HEK293 (cell line): ENCODE data around the gene ARL15.

Source experiments
- CTCF ChIA-PET: fragments of 350-600 bp; formaldehyde crosslinking; extraction: SDS; loops from one replicate; lab custom pipeline; 2021; ENCODE audit warnings: antibody characterized with exemption; lab: Yijun Ruan, JAX
- POLR2A ChIA-PET: fragments of 300-600 bp; formaldehyde crosslinking; extraction: SDS; loops from one replicate; lab custom pipeline; 2020; ENCODE audit warnings: antibody characterized with exemption, inconsistent platforms; lab: Yijun Ruan, JAX
- H3K27ac ChIP-seq: fragments of 200-500 bp; sonication (Bioruptor generic); 2 replicates; pipeline ENCODE4 v1.5.1; 2014; ENCODE audit warnings: low read depth, low read length, control low read depth, inconsistent platforms; ENCODE audit errors: extremely low read depth
- H3K36me3 ChIP-seq, 2 experiments: fragments of 200-500 bp in 1 of 2; sonication (Bioruptor generic) in 1 of 2; 1 replicate in 1 of 2; 2 replicates in 1 of 2; pipeline ENCODE4 v1.5.1; 2014 to 2017; ENCODE audit warnings: inconsistent platforms in 2 of 2, low read length in 2 of 2; ENCODE audit not compliant: control insufficient read depth in 2 of 2, insufficient read depth in 1 of 2
- H3K4me1 ChIP-seq: fragments of 200-500 bp; sonication (Bioruptor generic); 2 replicates; pipeline ENCODE4 v1.5.1; 2014; ENCODE audit warnings: mild to moderate bottlenecking, low read length, inconsistent platforms; ENCODE audit not compliant: control insufficient read depth, insufficient read depth
- H3K4me3 ChIP-seq: 2 replicates; pipeline ENCODE4 v1.5.1; 2011; ENCODE audit warnings: low read depth, mild to moderate bottlenecking, control low read depth, low read length, moderate library complexity
- H3K9me3 ChIP-seq: fragments of 200-500 bp; sonication (Bioruptor generic); 2 replicates; pipeline ENCODE4 v1.5.1; 2014; ENCODE audit warnings: low read depth, low read length, inconsistent platforms; ENCODE audit not compliant: control insufficient read depth, insufficient read depth
- MEIS1 ChIP-seq: sonication (generic); formaldehyde crosslinking; IDR thresholded peaks from 2 replicates; pipeline ENCODE4 v1.8.1; 2022; ENCODE audit warnings: missing genetic modification reagents, mild to moderate bottlenecking, borderline replicate concordance
- MZF1 ChIP-seq: fragments of 450-650 bp; formaldehyde crosslinking; IDR thresholded peaks from 2 replicates; pipeline ENCODE4 v1.5.1; 2017; ENCODE audit warnings: missing biosample characterization, missing genetic modification characterization, borderline replicate concordance
- OSR2 ChIP-seq: fragments of 450-650 bp; formaldehyde crosslinking; IDR thresholded peaks from 2 replicates; pipeline ENCODE4 v1.5.1; 2016; ENCODE audit warnings: missing biosample characterization, missing genetic modification characterization
- REPIN1 ChIP-seq: fragments of 450-650 bp; formaldehyde crosslinking; IDR thresholded peaks from 2 replicates; pipeline ENCODE4 v1.5.1; 2017; ENCODE audit warnings: missing biosample characterization, missing genetic modification characterization, low read depth
- SALL2 ChIP-seq: fragments of 450-650 bp; formaldehyde crosslinking; IDR thresholded peaks from 2 replicates; pipeline ENCODE4 v1.5.0; 2017; ENCODE audit warnings: missing biosample characterization, mild to moderate bottlenecking, missing genetic modification characterization, borderline replicate concordance
- SP3 ChIP-seq: fragments of 450-650 bp; formaldehyde crosslinking; IDR thresholded peaks from 2 replicates; pipeline ENCODE4 v1.5.1; 2016; ENCODE audit warnings: missing biosample characterization, missing genetic modification characterization
- ZBTB1 ChIP-seq: fragments of 450-650 bp; formaldehyde crosslinking; IDR thresholded peaks from 2 replicates; pipeline ENCODE4 v1.5.1; 2016; ENCODE audit warnings: missing biosample characterization, missing genetic modification characterization
- ZBTB17 ChIP-seq: fragments of 450-650 bp; formaldehyde crosslinking; IDR thresholded peaks from 2 replicates; pipeline ENCODE4 v1.5.1; 2016; ENCODE audit warnings: missing biosample characterization, missing genetic modification characterization
- ZBTB8A ChIP-seq: fragments of 450-650 bp; formaldehyde crosslinking; IDR thresholded peaks from 2 replicates; pipeline ENCODE4 v1.5.1; 2016; ENCODE audit warnings: missing biosample characterization, missing genetic modification characterization
- ZNF133 ChIP-seq: fragments of 450-650 bp; formaldehyde crosslinking; IDR thresholded peaks from 2 replicates; pipeline ENCODE4 v1.5.1; 2016; ENCODE audit warnings: missing biosample characterization, missing genetic modification characterization
- ZNF155 ChIP-seq: fragments of 450-650 bp; formaldehyde crosslinking; IDR thresholded peaks from 2 replicates; pipeline ENCODE4 v1.5.1; 2016; ENCODE audit warnings: missing biosample characterization, missing genetic modification characterization
- ZNF214 ChIP-seq: fragments of 450-650 bp; formaldehyde crosslinking; IDR thresholded peaks from 2 replicates; pipeline ENCODE4 v1.5.1; 2017; ENCODE audit warnings: missing biosample characterization, mild to moderate bottlenecking, missing genetic modification characterization, borderline replicate concordance
- ZNF221 ChIP-seq: fragments of 450-650 bp; formaldehyde crosslinking; IDR thresholded peaks from 2 replicates; pipeline ENCODE4 v1.5.1; 2017; ENCODE audit warnings: missing biosample characterization, missing genetic modification characterization, borderline replicate concordance
- ZNF239 ChIP-seq: fragments of 450-650 bp; formaldehyde crosslinking; IDR thresholded peaks from 2 replicates; pipeline ENCODE4 v1.5.1; 2016; ENCODE audit warnings: missing biosample characterization, missing genetic modification characterization
- ZNF302 ChIP-seq: fragments of 450-650 bp; formaldehyde crosslinking; IDR thresholded peaks from 2 replicates; pipeline ENCODE4 v1.5.1; 2016; ENCODE audit warnings: missing biosample characterization, missing genetic modification characterization, low read depth
- ZNF335 ChIP-seq: fragments of 450-650 bp; formaldehyde crosslinking; conservative IDR thresholded peaks from 2 replicates; pipeline ENCODE4 v1.5.1; 2016; ENCODE audit warnings: missing biosample characterization, missing genetic modification characterization
- ZNF354C ChIP-seq: fragments of 450-650 bp; formaldehyde crosslinking; IDR thresholded peaks from 2 replicates; pipeline ENCODE4 v1.5.1; 2016; ENCODE audit warnings: missing biosample characterization, missing genetic modification characterization, low read depth, borderline replicate concordance
- ZNF544 ChIP-seq: fragments of 450-650 bp; formaldehyde crosslinking; IDR thresholded peaks from 2 replicates; pipeline ENCODE4 v1.5.0; 2017; ENCODE audit warnings: missing biosample characterization, missing genetic modification characterization
- ZNF558 ChIP-seq: fragments of 450-650 bp; formaldehyde crosslinking; IDR thresholded peaks from 2 replicates; pipeline ENCODE4 v1.5.1; 2016; ENCODE audit warnings: missing biosample characterization, missing genetic modification characterization
- ZNF585B ChIP-seq: fragments of 450-650 bp; formaldehyde crosslinking; IDR thresholded peaks from 2 replicates; pipeline ENCODE4 v1.5.1; 2016; ENCODE audit warnings: missing biosample characterization, missing genetic modification characterization
- ZNF610 ChIP-seq: fragments of 450-650 bp; formaldehyde crosslinking; IDR thresholded peaks from 2 replicates; pipeline ENCODE4 v1.5.1; 2016; ENCODE audit warnings: missing biosample characterization, missing genetic modification characterization, borderline replicate concordance
- ZNF626 ChIP-seq: fragments of 450-650 bp; sonication (Bioruptor Pico); formaldehyde crosslinking; IDR thresholded peaks from 2 replicates; pipeline ENCODE4 v1.5.1; 2018; ENCODE audit warnings: missing biosample characterization, missing genetic modification characterization, inconsistent platforms
- ZNF701 ChIP-seq: fragments of 450-650 bp; formaldehyde crosslinking; IDR thresholded peaks from 2 replicates; pipeline ENCODE4 v1.5.1; 2016; ENCODE audit warnings: missing biosample characterization, missing genetic modification characterization
- ZNF707 ChIP-seq: fragments of 450-650 bp; formaldehyde crosslinking; IDR thresholded peaks from 2 replicates; pipeline ENCODE4 v1.5.1; 2016; ENCODE audit warnings: missing biosample characterization, missing genetic modification characterization
- ZNF843 ChIP-seq: fragments of 450-650 bp; formaldehyde crosslinking; IDR thresholded peaks from 2 replicates; pipeline ENCODE4 v1.5.1; 2016; ENCODE audit warnings: missing biosample characterization, missing genetic modification characterization
- ZXDB ChIP-seq: fragments of 450-650 bp; formaldehyde crosslinking; IDR thresholded peaks from 2 replicates; pipeline ENCODE4 v1.5.1; 2016; ENCODE audit warnings: missing biosample characterization, missing genetic modification characterization
- TF ChIP-seq, protein P1 (sequence below): fragments of 450-650 bp; formaldehyde crosslinking; conservative IDR thresholded peaks from 2 replicates; pipeline ENCODE4 v1.5.1; 2016; ENCODE audit warnings: low read depth, missing biosample characterization, missing genetic modification characterization
- TF ChIP-seq, protein P2 (sequence below): fragments of 450-650 bp; formaldehyde crosslinking; IDR thresholded peaks from 2 replicates; pipeline ENCODE4 v1.5.1; 2016; ENCODE audit warnings: missing biosample characterization, missing genetic modification characterization
- TF ChIP-seq, protein P3 (sequence below): fragments of 450-650 bp; formaldehyde crosslinking; IDR thresholded peaks from 2 replicates; pipeline ENCODE4 v1.5.1; 2017; ENCODE audit warnings: missing biosample characterization, missing genetic modification characterization
- TF ChIP-seq, protein P4 (sequence below): fragments of 450-650 bp; formaldehyde crosslinking; IDR thresholded peaks from 2 replicates; pipeline ENCODE4 v1.5.1; 2016; ENCODE audit warnings: missing biosample characterization, missing genetic modification characterization, borderline replicate concordance

Gene ARL15

DNA sequence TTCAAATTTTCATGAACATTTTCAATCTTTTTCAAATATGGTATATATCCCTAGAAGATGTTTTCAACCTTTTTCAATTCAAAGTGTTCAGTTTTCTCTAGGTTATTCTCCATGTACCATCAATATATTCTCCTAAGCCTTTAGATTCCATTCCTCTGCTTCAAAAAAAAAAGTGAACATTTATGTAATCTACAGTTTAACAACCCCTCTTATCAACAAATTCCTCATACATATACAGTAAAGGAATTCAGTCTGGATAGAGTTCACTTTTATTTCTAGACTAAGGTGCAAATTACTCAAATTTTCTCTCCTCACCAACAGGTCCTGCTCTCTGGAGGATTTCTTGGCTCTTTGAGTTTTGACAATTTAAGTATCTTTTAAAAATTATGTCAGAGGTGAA, 150.0 kb downstream of the ARL15 start:
- ChIA-PET POLR2A (no interaction called here), CTCF (no interaction called here)
- no peaks in the 10 kb centered on the region for H3K9me3 ChIP-seq
- H3K36me3 ChIP-seq, result no peaks in the 10 kb centered on the region
- H3K4me1 ChIP-seq, result no peaks in the 10 kb centered on the region
- no peak for TF ChIP-seq OSR2 (tag by site-specific recombination)
- TF ChIP-seq, protein P1, sequence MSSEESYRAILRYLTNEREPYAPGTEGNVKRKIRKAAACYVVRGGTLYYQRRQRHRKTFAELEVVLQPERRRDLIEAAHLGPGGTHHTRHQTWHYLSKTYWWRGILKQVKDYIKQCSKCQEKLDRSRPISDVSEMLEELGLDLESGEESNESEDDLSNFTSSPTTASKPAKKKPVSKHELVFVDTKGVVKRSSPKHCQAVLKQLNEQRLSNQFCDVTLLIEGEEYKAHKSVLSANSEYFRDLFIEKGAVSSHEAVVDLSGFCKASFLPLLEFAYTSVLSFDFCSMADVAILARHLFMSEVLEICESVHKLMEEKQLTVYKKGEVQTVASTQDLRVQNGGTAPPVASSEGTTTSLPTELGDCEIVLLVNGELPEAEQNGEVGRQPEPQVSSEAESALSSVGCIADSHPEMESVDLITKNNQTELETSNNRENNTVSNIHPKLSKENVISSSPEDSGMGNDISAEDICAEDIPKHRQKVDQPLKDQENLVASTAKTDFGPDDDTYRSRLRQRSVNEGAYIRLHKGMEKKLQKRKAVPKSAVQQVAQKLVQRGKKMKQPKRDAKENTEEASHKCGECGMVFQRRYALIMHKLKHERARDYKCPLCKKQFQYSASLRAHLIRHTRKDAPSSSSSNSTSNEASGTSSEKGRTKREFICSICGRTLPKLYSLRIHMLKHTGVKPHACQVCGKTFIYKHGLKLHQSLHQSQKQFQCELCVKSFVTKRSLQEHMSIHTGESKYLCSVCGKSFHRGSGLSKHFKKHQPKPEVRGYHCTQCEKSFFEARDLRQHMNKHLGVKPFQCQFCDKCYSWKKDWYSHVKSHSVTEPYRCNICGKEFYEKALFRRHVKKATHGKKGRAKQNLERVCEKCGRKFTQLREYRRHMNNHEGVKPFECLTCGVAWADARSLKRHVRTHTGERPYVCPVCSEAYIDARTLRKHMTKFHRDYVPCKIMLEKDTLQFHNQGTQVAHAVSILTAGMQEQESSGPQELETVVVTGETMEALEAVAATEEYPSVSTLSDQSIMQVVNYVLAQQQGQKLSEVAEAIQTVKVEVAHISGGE (tag by site-specific recombination), result no peak
- TF ChIP-seq ZBTB8A (tag by site-specific recombination), result no peak
- TF ChIP-seq ZNF544 (tag by site-specific recombination), result no peak
- TF ChIP-seq ZNF221, result no peak
- no peak for TF ChIP-seq ZXDB (tag by site-specific recombination)
- TF ChIP-seq ZNF558 (tag by site-specific recombination), result no peak
- no peak for TF ChIP-seq ZNF155
- TF ChIP-seq, protein P2, sequence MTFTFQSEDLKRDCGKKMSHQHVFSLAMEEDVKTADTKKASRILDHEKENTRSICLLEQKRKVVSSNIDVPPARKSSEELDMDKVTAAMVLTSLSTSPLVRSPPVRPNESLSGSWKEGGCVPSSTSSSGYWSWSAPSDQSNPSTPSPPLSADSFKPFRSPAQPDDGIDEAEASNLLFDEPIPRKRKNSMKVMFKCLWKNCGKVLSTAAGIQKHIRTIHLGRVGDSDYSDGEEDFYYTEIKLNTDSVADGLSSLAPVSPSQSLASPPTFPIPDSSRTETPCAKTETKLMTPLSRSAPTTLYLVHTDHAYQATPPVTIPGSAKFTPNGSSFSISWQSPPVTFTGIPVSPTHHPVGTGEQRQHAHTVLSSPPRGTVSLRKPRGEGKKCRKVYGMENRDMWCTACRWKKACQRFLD (tag by site-specific recombination), result no peak
- no peak for TF ChIP-seq ZBTB1 (tag by site-specific recombination)
- TF ChIP-seq ZNF610 (tag by site-specific recombination), result no peak
- TF ChIP-seq SP3 (tag by site-specific recombination), result no peak
- no peak for TF ChIP-seq REPIN1 (tag by site-specific recombination)
- no peak overlapping the region for H3K4me3 ChIP-seq
- H3K27ac ChIP-seq, result no peak overlapping the region

DNA sequence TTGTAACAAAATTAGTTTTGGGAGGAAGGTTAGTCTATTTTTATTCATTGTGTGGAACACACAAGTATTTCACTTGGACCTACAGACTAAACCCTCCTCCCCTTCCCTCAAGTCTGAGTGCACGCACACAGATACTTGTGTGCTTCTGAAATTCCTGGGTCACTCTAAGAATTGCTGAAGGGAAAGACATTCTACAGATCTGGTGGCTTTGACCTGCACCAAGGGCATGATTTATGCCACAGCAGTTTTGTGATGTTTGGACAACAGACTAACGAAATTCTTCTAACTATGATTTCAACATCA, 150.5 kb downstream of the ARL15 start:
- Histone ChIP-seq H3K27ac (no peak overlapping the region), H3K36me3 (no peaks in the 10 kb centered on the region), H3K9me3 (no peaks in the 10 kb centered on the region), H3K4me3 (no peak overlapping the region), H3K4me1 (no peaks in the 10 kb centered on the region)
- CTCF ChIA-PET, result no interaction called here
- POLR2A ChIA-PET, result no interaction called here
- TF ChIP-seq SALL2 (no peak), MZF1 (tag by site-specific recombination) (no peak), ZNF239 (no peak), ZNF214 (tag by site-specific recombination) (no peak), ZNF707 (tag by site-specific recombination) (no peak), ZNF701 (tag by site-specific recombination) (no peak), ZBTB17 (tag by site-specific recombination) (no peak), MEIS1 (CRISPR knock-in tag) (no peak), ZNF585B (tag by site-specific recombination) (no peak), ZNF843 (tag by site-specific recombination) (no peak), ZNF302 (tag by site-specific recombination) (no peak), ZNF335 (no peak), ZNF626 (no peak), ZNF133 (tag by site-specific recombination) (no peak), ZNF354C (tag by site-specific recombination) (no peak)
- TF ChIP-seq, protein P2 (tag by site-specific recombination), result no peak
- TF ChIP-seq, protein P3, sequence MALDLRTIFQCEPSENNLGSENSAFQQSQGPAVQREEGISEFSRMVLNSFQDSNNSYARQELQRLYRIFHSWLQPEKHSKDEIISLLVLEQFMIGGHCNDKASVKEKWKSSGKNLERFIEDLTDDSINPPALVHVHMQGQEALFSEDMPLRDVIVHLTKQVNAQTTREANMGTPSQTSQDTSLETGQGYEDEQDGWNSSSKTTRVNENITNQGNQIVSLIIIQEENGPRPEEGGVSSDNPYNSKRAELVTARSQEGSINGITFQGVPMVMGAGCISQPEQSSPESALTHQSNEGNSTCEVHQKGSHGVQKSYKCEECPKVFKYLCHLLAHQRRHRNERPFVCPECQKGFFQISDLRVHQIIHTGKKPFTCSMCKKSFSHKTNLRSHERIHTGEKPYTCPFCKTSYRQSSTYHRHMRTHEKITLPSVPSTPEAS (tag by site-specific recombination), result no peak
- TF ChIP-seq, protein P4, sequence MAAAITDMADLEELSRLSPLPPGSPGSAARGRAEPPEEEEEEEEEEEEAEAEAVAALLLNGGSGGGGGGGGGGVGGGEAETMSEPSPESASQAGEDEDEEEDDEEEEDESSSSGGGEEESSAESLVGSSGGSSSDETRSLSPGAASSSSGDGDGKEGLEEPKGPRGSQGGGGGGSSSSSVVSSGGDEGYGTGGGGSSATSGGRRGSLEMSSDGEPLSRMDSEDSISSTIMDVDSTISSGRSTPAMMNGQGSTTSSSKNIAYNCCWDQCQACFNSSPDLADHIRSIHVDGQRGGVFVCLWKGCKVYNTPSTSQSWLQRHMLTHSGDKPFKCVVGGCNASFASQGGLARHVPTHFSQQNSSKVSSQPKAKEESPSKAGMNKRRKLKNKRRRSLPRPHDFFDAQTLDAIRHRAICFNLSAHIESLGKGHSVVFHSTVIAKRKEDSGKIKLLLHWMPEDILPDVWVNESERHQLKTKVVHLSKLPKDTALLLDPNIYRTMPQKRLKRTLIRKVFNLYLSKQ, result no peak
